Measurements from ENCODE around the gene SLC2A8. TPM values are rescaled to one million over a fixed set of nuclear protein-coding genes. Genes with fewer than 3 reads are reported as not detected.

The SLC2A8 gene
- total and polyA plus RNA-seq, 2 donors (not counting 1 experiment from before 2014, with no cell fraction given): 8.3 to 14.2 TPM

DNA sequence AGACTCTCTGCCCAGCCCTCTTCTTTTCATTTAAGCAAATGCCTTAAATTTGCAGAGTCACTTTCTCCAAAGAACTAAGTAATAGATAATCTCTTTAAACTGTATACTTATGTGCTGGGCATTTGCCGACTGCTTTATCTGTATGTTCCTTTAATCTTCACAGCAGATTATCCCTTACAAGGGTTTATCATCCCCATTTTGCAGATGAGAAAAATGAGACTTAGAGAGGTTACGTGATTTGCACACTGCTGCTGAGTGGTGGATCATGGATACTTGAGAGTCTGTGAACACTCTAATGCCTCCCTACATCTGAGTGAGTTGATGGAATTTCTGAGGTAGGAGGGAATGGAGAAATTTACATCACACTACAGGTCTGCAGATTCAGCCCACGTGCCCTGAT is 31.4 kb downstream of the SLC2A8 start:
- peaks cover 30% of the 10 kb centered on the region for H3K4me1 Mint-ChIP-seq
- no CpG with 5 or more reads among the region's 3 CpGs for WGBS (ENCODE audit: insufficient coverage)
- DNase-seq (no peak), ATAC-seq (ENCODE audit: low read depth) (no peak)
- no peaks in the 10 kb centered on the region for H3K9me3 Mint-ChIP-seq (ENCODE audit: insufficient read depth)
- H3K4me3 Mint-ChIP-seq: no peak overlapping the region
- ChIA-PET POLR2A (no interaction called here), CTCF (no interaction called here)
- Histone ChIP-seq H3K36me3 (replicated peaks in 1 of 2; ENCODE audit: control extremely low read depth in 1 of 2, control insufficient read depth in 1 of 2, extremely low read depth in 1 of 2, insufficient read depth in 2 of 2, low read length in 1 of 2) (peaks cover 4 to 19% of the 10 kb centered on the region in 2 experiments), H2AFZ (ENCODE audit: insufficient read depth, low read depth, low read length, poor library complexity, severe bottlenecking) (no peak overlapping the region), H3K4me3 (ENCODE audit: control extremely low read depth in 1 of 5, extremely low read depth in 1 of 5, insufficient read depth in 1 of 5, low read depth in 2 of 5, low read length in 4 of 5) (no peak overlapping the region), H3K27ac (ENCODE audit: low read length in 2 of 2) (no peak overlapping the region), H3K4me1 (ENCODE audit: control insufficient read depth in 2 of 2, insufficient read depth in 2 of 2, low read length in 2 of 2) (peaks cover 10 to 16% of the 10 kb centered on the region in 2 donors), H3K9me3 (ENCODE audit: control extremely low read depth in 1 of 3, control insufficient read depth in 2 of 3, insufficient read depth in 1 of 3, low read length in 2 of 3) (no peaks in the 10 kb centered on the region), H3K27me3 (replicated peaks in 1 of 4; ENCODE audit: control extremely low read depth in 1 of 4, control insufficient read depth in 3 of 4, insufficient read depth in 4 of 4, low read length in 3 of 4) (no peaks in the 10 kb centered on the region), H4K20me1 (ENCODE audit: control insufficient read depth, insufficient read depth, low read length, poor library complexity, severe bottlenecking) (peaks cover 12% of the 10 kb centered on the region), H3K9ac (ENCODE audit: low read length) (no peak overlapping the region), H3K79me2 (ENCODE audit: control insufficient read depth, insufficient read depth, low read length) (peaks cover 78% of the 10 kb centered on the region), H3K4me2 (replicated peaks; ENCODE audit: low read depth, low read length, poor library complexity, severe bottlenecking) (no peak overlapping the region)
- H3K27ac Mint-ChIP-seq: no peak overlapping the region
- intact Hi-C loops (cut with micrococcal nuclease): no loop called here
- no peaks in the 10 kb centered on the region for H3K27me3 Mint-ChIP-seq
- TF ChIP-seq CTCF (IDR thresholded peaks at IDR 0.05): no peak
- no peak for TF ChIP-seq EZH2 (IDR thresholded peaks at IDR 0.05; ENCODE audit: borderline replicate concordance, insufficient read depth, low read depth, low read length, poor library complexity, severe bottlenecking)

- ATAC-seq (ENCODE audit: low read depth) (no peak), DNase-seq (no peak)
- ChIA-PET POLR2A (no interaction called here), CTCF (no interaction called here)
- Mint-ChIP-seq H3K27ac (no peak overlapping the region), H3K4me1 (peaks cover 11% of the 10 kb centered on the region), H3K4me3 (no peak overlapping the region), H3K9me3 (ENCODE audit: insufficient read depth) (no peaks in the 10 kb centered on the region), H3K27me3 (no peaks in the 10 kb centered on the region)
- peaks cover 13% of the 10 kb centered on the region for H4K20me1 ChIP-seq (ENCODE audit: control insufficient read depth, insufficient read depth, low read length, poor library complexity, severe bottlenecking)
- no peak overlapping the region for H3K4me3 ChIP-seq (ENCODE audit: control extremely low read depth in 1 of 5, extremely low read depth in 1 of 5, insufficient read depth in 1 of 5, low read depth in 2 of 5, low read length in 4 of 5)
- 100% methylated on average over 3 of the region's 8 CpGs for WGBS (ENCODE audit: insufficient coverage)
- no peak overlapping the region for H2AFZ ChIP-seq (ENCODE audit: insufficient read depth, low read depth, low read length, poor library complexity, severe bottlenecking)
- H3K4me2 ChIP-seq (replicated peaks; ENCODE audit: low read depth, low read length, poor library complexity, severe bottlenecking): no peak overlapping the region
- no peak overlapping the region for H3K9ac ChIP-seq (ENCODE audit: low read length)
- H3K36me3 ChIP-seq (replicated peaks in 1 of 2; ENCODE audit: control extremely low read depth in 1 of 2, control insufficient read depth in 1 of 2, extremely low read depth in 1 of 2, insufficient read depth in 2 of 2, low read length in 1 of 2): peaks cover 16 to 37% of the 10 kb centered on the region in 2 experiments
- H3K9me3 ChIP-seq (ENCODE audit: control extremely low read depth in 1 of 3, control insufficient read depth in 2 of 3, insufficient read depth in 1 of 3, low read length in 2 of 3): no peaks in the 10 kb centered on the region
- peaks cover 0 to 3% of the 10 kb centered on the region in 2 donors for H3K4me1 ChIP-seq (ENCODE audit: control insufficient read depth in 2 of 2, insufficient read depth in 2 of 2, low read length in 2 of 2)
- H3K27me3 ChIP-seq (replicated peaks in 1 of 4; ENCODE audit: control extremely low read depth in 1 of 4, control insufficient read depth in 3 of 4, insufficient read depth in 4 of 4, low read length in 3 of 4): no peaks in the 10 kb centered on the region
- H3K27ac ChIP-seq (ENCODE audit: low read length in 2 of 2): no peak overlapping the region
- intact Hi-C loops (cut with micrococcal nuclease): no loop called here
- TF ChIP-seq EZH2 (IDR thresholded peaks at IDR 0.05; ENCODE audit: borderline replicate concordance, insufficient read depth, low read depth, low read length, poor library complexity, severe bottlenecking) (no peak), CTCF (IDR thresholded peaks at IDR 0.05) (no peak)
- peaks cover 79% of the 10 kb centered on the region for H3K79me2 ChIP-seq (ENCODE audit: control insufficient read depth, insufficient read depth, low read length)
Observed at GRCh38 chr9:127430415-127430814, 33.4 kb downstream of the SLC2A8 start.
